GM19438 (cell line): ENCODE measurements around the gene MSI2.

ENCODE experiments used
- ATAC-seq: cut with Tn5 transposase; IDR thresholded peaks from one replicate; pipeline ENCODE4 v1.9.1; 2021; ENCODE audit warnings: low read depth; ENCODE audit not compliant: unreplicated experiment

The MSI2 gene

DNA sequence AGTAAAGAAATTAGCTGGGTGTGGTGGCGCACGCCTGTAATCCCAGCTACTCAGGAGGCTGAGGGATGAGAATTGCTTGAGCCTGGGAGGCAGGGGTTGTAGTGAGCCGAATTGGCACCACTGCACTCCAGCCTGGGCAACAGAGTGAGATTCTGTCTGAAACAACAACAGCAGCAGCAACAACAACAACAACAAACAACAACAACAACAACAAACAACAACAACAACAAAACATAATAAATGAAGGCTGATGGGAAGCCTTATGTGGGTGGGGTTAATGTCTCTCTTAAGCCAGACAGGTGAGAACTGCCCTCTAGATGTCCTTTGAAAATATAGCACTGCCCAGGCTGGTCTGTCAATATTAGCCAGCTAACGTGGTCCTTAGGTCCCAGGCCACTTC lies 107.3 kb downstream of the MSI2 start:
- no peak for ATAC-seq

DNA sequence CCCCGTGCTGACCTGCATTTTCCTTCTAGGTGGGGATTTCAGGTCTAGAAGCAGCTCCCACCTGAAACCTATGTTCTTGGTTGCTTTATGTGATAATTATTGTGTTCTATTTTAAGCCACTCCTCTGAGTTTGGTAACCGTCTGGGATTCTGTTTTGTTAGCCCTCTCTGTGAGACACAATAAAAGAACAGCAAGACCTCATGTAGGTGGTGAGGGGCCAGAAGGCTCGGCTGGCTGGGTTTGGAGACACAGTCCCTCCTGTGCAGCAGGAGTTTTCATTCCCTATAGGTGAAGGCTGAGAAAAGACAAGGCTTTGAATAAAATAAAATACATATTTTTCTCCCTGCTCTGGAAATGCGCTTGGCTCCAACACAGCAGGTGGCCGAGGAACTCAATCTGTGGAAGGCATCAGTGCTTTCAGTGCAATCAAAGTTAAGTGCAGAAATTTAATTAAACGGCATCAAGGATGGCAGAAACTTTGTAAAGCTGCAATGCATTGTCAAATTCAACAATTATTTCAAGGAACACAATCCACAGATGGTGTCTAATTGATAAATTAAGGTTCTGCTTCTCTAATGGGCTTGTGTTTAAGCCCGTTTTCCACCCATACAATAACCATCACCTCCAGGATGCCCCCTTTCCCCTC lies 107.8 kb downstream of the MSI2 start:
- ATAC-seq: no peak

DNA sequence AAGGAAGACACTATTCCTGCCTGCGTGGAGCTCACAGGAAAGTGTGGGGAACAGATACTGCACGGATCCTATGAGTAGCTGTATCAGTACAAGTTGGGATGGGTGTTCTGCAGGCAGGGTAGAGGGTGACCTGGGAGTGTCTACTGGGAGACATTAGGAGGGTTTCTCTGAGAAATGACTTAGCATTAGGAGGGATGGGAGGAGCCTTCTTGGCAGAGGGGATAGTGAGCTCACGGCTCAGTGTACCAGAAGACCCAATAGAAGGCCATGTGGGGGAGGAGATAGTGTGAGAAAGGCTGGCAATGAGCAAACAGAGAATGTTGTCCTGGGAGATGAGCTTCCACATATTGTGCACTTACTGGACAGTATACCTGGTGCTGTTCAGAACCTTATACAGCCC lies 109.1 kb downstream of the MSI2 start:
- no peak for ATAC-seq

DNA sequence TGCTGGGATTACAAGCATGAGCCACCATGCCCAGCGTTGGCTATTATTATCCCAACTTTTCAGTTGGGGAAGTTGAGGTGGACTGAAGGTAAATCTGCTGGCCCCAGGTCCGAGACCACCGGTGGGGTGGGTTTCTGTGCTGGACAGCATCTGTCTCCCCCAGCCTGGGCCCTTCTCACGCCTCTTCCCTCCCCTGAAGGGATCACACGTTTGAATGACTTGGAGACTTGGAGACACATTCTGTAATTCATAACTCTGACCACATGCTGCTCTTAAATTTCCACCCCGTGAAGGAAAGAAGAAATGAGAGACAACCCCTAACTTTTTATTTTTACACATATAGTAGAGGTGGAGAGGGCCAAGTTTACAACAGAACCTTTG lies 109.8 kb downstream of the MSI2 start:
- no peak for ATAC-seq

DNA sequence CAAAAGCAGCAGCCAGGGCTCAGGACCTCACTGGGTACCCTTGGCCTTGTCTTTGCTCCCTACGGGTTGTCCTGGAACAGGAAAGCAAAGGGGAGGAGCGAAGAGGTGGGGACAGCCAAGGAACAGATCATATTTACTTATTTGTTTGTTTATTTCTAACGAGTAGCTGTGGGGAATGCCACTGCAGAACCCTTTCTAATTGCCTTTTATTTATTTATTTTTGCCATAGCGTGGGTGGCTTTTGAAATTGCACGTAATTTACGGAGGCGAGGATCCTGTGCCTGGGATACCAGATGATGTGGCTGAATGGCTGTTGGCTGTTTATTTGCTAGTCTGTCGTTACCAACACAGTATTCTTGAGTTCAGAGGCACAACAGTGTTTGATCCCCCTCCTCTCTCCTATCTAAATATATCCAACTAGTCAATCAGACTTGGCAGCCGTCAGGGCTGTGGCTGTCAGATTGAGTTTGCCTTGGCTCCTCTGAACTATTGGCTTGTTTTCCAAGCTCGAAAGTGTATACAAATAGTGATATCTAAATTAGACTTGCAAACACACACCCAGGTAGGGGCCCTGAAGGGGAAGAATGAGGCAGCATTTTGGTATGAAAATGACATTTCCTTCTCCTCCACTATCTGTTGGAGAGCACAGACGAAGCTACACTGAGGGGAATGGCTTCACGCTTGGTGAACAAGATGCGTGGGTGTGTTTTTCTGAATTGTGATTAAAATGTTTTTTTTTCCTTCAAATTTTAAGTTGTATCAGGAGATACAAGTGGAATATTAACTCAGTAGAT lies 110.4 kb downstream of the MSI2 start:
- ATAC-seq: no peak

DNA sequence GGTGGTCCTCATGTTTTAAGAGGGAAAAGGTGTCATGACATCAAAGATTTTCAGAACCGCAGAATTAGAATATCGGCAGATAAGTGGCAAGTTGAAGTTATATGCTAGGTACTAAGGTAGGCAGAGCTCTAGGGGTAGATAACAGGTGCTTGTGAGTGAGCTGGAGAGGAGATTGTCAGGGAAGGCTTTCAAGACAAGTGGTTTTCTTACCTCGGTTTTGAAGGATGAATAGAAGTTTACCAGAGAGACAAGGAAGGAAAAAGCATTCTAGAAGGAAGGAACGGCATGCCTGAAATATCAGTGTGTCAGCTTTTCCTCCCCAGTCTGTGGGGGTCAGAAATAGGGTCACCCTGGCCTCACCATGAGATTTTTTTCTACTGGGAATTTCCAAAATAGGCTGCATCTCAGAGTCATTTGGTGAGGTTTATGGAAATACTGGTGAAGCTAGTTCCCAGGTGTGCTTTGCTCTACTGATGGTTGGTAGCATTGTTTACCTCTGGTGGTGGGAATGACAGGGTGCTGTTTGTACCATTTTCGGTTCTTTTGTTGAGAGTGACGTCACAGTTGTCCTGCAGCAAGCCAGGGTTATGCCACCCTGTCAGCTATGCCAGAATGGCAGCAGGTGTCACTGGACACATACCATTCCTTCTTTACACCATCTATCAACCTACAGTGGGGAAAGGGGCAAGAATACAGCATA lies 112.5 kb downstream of the MSI2 start:
- no peak for ATAC-seq

DNA sequence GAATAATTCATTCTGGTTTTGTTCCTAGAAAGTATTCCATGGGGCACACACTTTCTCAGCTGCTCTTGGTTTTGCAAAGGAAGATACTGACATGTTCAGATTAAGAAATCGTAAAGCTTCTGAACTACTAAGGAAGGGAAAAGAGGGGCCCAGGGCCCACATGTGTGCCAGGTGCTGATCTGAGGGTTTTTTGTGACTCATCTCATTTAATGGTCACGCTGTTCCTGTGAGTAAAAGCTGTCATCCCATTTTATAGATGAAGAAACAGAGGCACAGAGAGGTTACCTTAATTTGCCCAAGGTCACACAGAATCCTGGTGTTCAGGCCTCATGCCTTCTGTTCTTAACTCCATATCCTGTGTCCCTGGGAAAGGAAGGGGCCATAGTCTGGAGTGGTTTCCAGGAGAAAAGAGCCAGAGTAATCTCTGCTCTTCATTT lies 113.2 kb downstream of the MSI2 start:
- peak; percentile 6 for ATAC-seq

DNA sequence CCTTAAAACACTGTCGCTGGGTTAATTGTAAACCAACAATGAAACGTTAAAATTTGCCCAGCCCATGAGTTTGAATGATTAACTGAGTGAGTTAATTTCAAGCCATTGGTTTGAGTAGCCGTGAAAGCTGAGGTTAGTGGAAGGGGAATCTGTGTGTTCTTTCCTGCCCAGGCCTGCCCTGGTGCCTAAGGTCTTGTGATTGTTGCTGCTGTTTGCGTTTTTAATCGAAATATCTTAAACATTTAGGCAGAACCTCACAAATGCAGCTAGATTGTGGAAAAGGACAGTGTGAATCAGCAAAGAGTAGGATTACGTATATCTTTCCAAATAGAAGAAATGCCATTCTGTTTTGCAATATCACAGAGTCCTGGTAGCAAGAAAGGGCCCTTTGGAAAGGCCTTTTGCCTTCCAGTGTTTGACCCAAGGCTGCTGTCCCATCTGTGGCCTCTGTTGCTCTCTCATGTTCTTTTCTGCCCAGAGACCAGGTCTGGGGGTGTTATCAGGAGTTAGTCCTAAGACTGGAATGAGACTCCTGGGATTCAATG lies 113.8 kb downstream of the MSI2 start:
- peak; percentile 51 for ATAC-seq

DNA sequence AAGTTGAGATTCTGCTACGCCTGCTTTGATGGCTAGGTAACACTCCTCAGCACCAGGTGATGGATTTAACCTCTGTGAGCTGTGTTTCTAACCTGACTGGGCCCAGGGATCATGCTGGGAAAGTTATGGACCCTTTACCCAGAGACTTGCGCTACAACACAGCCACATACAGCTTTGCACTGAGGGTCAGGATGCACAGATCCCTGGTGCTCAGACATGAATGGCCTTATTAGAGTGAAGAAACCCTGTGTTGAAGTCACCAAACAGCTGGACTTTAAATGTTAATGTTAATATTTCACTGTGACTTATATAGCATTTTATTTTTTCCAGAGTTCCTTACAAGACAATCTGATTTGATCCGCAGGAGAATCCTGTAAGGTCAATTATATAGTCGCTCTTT lies 114.3 kb downstream of the MSI2 start:
- no peak for ATAC-seq

DNA sequence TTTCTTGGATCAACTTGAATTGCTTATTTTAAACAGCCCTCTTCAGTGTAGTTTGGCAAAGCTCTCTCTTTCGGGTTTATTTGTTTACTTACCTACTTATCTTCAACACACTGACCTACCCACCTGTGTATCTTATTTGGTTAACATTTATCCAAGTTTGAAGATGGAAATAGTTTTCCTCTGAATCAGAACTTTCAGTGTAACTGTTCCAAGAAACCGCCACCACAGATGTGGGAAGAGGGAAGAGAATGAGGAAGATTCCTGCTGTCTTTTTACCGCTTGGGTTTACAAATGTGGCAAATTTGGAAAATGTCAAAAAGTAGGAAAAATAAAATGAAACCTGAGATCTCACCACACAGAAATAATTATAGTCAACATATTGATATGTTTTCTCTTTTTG lies 115.8 kb downstream of the MSI2 start:
- no peak for ATAC-seq

DNA sequence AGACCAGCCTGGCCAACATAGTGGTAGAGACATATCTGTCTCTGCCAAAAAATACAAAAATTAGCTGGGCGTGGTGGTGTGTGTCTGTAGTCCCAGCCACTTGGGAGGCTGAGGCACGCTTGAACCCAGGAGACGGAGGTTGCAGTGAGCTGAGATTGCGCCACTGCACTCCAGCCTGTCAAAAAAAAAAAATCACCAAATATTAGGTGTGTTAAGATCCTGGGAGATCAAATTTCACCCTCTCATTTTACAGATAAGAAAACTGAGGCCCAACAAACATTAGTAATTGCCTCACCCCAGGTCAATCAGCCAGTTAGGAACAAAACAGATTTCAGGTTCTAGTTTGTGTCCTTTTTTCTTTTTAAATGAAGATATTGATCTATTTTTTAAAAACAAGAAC lies 116.7 kb downstream of the MSI2 start:
- ATAC-seq: no peak

DNA sequence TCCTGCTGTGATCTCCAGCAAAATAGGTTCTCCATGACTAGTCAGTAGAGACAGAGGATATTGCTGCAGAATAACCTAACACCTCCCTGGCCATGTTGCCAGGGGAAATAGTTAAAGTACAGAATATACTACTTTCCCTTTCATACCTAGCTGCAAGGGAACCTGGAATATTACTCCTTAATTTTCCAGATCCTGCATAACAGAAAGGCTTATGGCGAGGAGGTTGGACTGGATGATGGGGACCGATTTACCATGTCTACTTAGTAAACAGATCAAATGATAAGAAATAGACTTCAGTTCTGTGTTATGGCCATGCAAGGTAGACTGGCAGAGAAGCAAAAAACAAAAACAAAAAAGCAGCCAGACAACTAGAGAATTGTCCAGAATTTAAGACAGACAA lies 117.4 kb downstream of the MSI2 start:
- ATAC-seq: no peak

DNA sequence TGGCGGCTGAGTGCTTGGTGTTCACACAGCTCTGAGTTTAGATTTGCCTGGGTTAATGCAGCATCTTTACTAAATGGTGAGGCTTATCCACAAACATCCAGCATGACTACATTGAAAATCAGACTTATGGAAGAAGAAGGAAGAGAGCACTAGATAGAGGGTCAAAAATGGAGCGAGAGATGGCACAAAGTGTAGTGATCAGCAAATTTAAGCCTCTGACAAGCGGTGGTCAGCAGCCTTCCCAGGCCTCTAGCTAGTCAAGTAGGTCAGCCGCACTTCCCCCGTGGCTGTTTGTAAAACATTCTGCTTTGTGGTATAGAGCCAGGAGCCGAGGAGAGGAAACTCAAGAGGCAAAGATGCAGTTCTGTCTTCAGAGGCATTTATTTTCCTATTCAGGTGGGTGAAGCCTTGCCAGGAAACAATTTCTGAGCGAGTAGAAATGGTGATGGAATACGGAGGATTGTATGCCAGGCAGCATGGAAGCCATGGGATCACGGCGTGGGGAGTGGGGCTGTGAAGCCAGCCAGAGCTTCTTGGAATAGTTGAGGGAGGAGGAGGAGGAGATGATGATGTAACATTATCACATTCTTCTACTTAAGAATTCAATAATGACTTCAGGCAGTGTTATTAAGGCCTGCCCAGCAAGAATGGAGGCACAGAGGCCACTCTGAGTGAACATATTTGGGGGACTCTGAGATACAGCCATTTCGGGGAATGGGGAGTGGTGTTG lies 118.9 kb downstream of the MSI2 start:
- no peak for ATAC-seq

DNA sequence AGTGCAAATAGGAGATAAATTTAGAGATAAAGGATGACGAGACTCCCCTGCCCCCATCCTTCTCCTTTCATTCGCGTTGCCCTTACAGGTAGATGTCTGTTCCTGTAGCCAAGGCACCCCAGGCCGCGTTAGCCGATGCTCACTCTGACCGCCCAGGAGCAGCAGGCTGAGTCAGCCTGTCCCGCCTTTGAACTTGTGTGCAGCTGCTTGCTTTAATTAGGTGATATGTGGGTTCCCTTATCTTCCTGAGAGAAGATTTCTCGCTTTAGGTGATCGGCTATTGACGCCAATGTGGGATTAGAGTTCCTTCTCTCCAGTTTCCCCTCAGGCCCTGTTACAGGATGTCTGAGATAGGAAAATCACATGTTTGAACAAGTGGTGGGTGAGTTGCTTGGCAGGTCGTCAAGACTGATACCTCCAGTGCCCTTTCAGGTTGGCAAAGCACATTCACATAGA lies 119.5 kb downstream of the MSI2 start:
- no peak for ATAC-seq

DNA sequence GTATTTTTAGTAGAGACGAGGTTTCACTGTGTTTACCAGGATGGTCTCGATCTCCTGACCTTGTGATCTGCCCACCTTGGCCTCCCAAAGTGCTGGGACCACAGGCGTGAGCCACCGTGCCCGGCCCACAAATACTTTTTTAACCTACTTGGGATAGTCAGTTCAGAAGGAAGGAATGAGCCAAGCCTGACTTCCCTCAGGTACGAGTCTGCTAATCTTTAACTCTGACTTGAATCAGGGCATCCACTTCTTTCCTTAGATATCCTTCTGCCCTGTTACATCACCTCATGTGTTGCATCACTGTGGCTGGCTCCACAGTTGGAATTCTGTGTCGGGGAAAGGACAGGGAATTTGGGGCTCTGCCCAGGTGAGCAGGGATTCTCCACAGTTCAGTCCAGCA lies 120.8 kb downstream of the MSI2 start:
- ATAC-seq: no peak

DNA sequence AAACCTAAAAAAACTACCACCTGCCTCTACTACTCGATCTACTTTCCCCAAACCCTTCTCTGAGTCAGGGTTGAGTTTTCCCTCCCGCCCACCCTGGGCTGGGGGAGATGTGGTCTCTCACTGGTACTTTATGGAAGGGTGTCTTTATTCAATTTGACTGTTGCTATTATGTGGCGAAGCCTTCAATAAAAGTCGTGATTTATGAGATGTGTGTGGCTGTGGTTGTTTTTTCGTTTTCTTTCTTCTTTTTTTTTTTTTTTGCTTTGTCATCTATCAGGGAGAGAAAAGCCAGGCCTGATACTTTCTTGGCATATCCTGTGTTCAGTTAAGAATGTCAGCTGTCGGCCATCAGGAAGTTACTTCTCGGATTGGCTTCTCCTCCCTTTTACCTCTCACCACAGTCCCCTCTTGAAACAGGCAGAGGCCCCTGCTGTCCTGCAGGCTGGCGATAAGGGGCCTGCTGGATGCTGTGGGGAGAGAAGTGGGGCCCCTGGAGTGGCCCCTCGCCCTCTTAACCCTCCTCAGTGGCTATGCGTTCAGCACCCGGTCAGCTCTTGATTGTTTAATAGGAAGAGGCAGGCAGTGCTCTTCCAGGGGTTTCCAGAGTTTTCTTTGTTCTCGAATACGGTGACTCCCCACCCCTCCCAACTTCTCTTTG lies 123.0 kb downstream of the MSI2 start:
- ATAC-seq: no peak

DNA sequence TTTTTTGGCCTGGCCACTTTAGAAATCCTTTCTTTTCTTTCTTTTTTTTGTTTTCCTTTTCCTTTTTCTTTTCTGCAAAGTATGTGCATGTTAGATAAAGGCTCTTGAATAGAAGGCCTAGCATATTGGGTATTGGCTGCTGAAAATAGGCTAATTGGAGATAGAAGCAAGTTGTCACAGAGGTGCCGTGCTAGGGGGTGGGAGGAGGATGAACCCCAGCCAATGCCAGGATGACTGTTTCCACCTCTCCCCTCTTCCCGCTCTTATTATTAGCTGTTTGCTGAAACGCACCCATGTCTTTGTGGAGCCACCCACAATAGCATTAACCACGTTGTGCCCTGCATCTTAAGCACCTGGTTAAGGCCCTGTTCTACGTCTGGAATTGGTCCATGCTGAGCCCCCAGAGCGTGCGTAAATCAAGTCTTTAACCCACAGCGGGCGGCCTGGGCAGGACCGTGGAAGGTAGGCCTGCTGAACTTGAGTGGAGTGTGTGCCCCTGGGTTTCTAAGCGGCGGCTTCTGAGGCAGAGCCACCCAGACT lies 123.6 kb downstream of the MSI2 start:
- ATAC-seq: no peak

DNA sequence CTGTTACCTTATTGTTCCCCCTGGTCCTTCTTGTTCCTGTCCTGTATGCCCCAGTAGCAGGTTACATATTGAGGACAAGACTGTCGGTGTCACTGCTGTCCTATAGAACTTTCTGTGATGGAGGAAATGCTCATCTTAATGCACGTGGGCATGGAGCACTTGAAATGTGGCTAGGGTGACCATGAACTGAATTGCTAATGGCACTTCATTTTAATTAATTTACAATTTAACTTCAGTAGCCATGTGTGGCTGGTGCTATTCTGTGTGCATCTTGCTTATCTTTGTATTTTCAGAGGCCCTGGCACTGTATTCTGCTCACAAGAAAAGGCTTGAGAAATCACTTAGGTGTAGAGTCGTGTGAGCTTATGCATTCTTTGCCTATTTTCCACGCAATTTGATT lies 125.2 kb downstream of the MSI2 start:
- no peak for ATAC-seq

DNA sequence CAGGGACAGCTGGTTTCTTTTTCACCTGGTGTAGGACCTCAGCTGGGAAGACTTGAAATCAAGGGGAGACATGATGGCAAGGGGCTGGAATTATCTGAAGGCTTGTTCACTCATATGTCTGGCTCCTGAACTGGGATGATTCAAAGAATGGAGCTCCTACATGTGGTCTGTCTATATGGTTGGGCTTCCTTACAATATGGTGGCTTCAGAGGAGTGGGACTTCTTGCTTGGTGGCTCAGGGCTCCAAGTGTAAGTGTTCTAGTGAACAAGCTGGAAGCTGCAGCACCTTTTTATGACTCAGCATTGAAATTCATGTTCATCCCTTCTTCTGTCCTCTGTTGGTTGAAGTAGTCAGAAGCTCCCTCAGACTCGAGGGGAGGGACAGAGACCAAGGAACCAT lies 127.9 kb downstream of the MSI2 start:
- no peak for ATAC-seq

DNA sequence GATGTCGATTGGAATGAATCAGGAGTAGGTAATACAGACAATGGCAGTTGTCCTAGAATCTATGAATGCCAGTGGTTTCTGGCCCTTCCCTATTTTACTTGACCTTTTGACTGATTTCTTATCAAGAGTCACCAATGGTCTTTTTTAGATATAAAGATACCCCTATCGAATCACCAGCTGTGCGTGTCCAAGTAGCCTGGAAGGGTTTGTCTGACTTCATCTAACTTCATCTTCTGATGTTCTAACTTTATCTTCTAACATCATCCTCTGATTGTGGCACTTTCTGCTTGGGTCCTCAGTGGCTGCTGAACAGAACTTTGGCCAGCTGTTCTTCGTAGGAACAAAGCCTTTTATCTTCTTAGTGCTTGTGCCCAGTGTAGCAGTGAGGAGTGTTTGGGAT lies 129.7 kb downstream of the MSI2 start:
- ATAC-seq: no peak
